ENCODE data around the gene ZNF609.

Gene ZNF609

GRCh38 chr15:64500695-64501395 lies 40.5 kb downstream of the ZNF609 start:
- DNase-seq (ENCODE audit: low read depth), result no peak
- no peak overlapping the region for H3K4me3 ChIP-seq (ENCODE audit: low read depth, low read length)

- no peak for DNase-seq (ENCODE audit: low read depth)
- no peak overlapping the region for H3K4me3 ChIP-seq (ENCODE audit: low read depth, low read length)
These were observed 41.0 kb downstream of the ZNF609 start for GRCh38 chr15:64501396-64501715.

GRCh38 chr15:64502151-64502550 lies 41.8 kb downstream of the ZNF609 start:
- no peak for DNase-seq (ENCODE audit: low read depth)
- H3K4me3 ChIP-seq (ENCODE audit: low read depth, low read length), result no peak overlapping the region

- DNase-seq (ENCODE audit: low read depth), result no peak
- H3K4me3 ChIP-seq (ENCODE audit: low read depth, low read length), result no peak overlapping the region
These were observed 42.2 kb downstream of the ZNF609 start for GRCh38 chr15:64502551-64502950.

- peak; percentile 22 for DNase-seq (ENCODE audit: low read depth)
These were observed 42.8 kb downstream of the ZNF609 start for GRCh38 chr15:64503197-64503596.

GRCh38 chr15:64503640-64504039 lies 43.3 kb downstream of the ZNF609 start:
- H3K4me3 ChIP-seq (ENCODE audit: low read depth, low read length), result no peak overlapping the region
- no peak for DNase-seq (ENCODE audit: low read depth)

More at GRCh38 chr15:64503197-64503596, 42.8 kb downstream of the ZNF609 start:
- no peak overlapping the region for H3K4me3 ChIP-seq (ENCODE audit: low read depth, low read length)

GRCh38 chr15:64507293-64507802 lies 47.0 kb downstream of the ZNF609 start:
- DNase-seq (ENCODE audit: low read depth), result peak; percentile 69

GRCh38 chr15:64507845-64508244 lies 47.5 kb downstream of the ZNF609 start:
- no peak overlapping the region for H3K4me3 ChIP-seq (ENCODE audit: low read depth, low read length)
- DNase-seq (ENCODE audit: low read depth), result no peak

More at GRCh38 chr15:64507293-64507802, 47.0 kb downstream of the ZNF609 start:
- no peak overlapping the region for H3K4me3 ChIP-seq (ENCODE audit: low read depth, low read length)

GRCh38 chr15:64513823-64514222 lies 53.4 kb downstream of the ZNF609 start:
- DNase-seq (ENCODE audit: low read depth), result no peak
- H3K4me3 ChIP-seq (ENCODE audit: low read depth, low read length), result no peak overlapping the region

GRCh38 chr15:64515196-64515595 lies 54.8 kb downstream of the ZNF609 start:
- no peak for DNase-seq (ENCODE audit: low read depth)
- H3K4me3 ChIP-seq (ENCODE audit: low read depth, low read length), result no peak overlapping the region

- no peak for DNase-seq (ENCODE audit: low read depth)
- no peak overlapping the region for H3K4me3 ChIP-seq (ENCODE audit: low read depth, low read length)
These were observed 55.4 kb downstream of the ZNF609 start for GRCh38 chr15:64515825-64516224.

- no peak for DNase-seq (ENCODE audit: low read depth)
- no peak overlapping the region for H3K4me3 ChIP-seq (ENCODE audit: low read depth, low read length)
These were observed 59.5 kb downstream of the ZNF609 start for GRCh38 chr15:64519897-64520296.

GRCh38 chr15:64521201-64521600 lies 60.8 kb downstream of the ZNF609 start:
- DNase-seq (ENCODE audit: low read depth), result no peak

GRCh38 chr15:64521726-64522164 lies 61.4 kb downstream of the ZNF609 start:
- no peak overlapping the region for H3K4me3 ChIP-seq (ENCODE audit: low read depth, low read length)
- peak; percentile 52 for DNase-seq (ENCODE audit: low read depth)

More at GRCh38 chr15:64521201-64521600, 60.8 kb downstream of the ZNF609 start:
- H3K4me3 ChIP-seq (ENCODE audit: low read depth, low read length), result no peak overlapping the region

- no peak for DNase-seq (ENCODE audit: low read depth)
These were observed 61.9 kb downstream of the ZNF609 start for GRCh38 chr15:64522226-64522823.

GRCh38 chr15:64523240-64523639 lies 62.9 kb downstream of the ZNF609 start:
- no peak for DNase-seq (ENCODE audit: low read depth)
- H3K4me3 ChIP-seq (ENCODE audit: low read depth, low read length), result no peak overlapping the region

More at GRCh38 chr15:64522226-64522823, 61.9 kb downstream of the ZNF609 start:
- no peak overlapping the region for H3K4me3 ChIP-seq (ENCODE audit: low read depth, low read length)

GRCh38 chr15:64524778-64525177 lies 64.4 kb downstream of the ZNF609 start:
- DNase-seq (ENCODE audit: low read depth), result no peak
- H3K4me3 ChIP-seq (ENCODE audit: low read depth, low read length), result no peak overlapping the region

- no peak for DNase-seq (ENCODE audit: low read depth)
- no peak overlapping the region for H3K4me3 ChIP-seq (ENCODE audit: low read depth, low read length)
These were observed 65.6 kb downstream of the ZNF609 start for GRCh38 chr15:64525828-64526530.

- no peak overlapping the region for H3K4me3 ChIP-seq (ENCODE audit: low read depth, low read length)
- peak; percentile 24 for DNase-seq (ENCODE audit: low read depth)
These were observed 67.0 kb downstream of the ZNF609 start for GRCh38 chr15:64527263-64527984.

- no peak overlapping the region for H3K4me3 ChIP-seq (ENCODE audit: low read depth, low read length)
- no peak for DNase-seq (ENCODE audit: low read depth)
These were observed 68.5 kb downstream of the ZNF609 start for GRCh38 chr15:64528871-64529270.

Measured in skeletal muscle cell (primary cell).